DND-41 (cell line): ENCODE data around the gene MUC2.

Source experiments
- ATAC-seq: fragments of 200-7000 bp; cut with Tn5 transposase; 3 replicates; pipeline ENCODE4 v1.9.1; 2021; ENCODE audit warnings: low read depth; ENCODE audit not compliant: insufficient read depth
- DNase-seq: peaks from one replicate; pipeline ENCODE4 v3.0.0-alpha.2; 2020
- H2AFZ ChIP-seq: 2 replicates; pipeline ENCODE4 v1.6.0; 2012; ENCODE audit warnings: low read depth, low read length
- H3K27ac ChIP-seq: 2 replicates; pipeline ENCODE4 v1.5.1; 2012; ENCODE audit warnings: low read length, inconsistent platforms
- H3K27me3 ChIP-seq: fragments of 200-600 bp; sonication (generic); 2 replicates; pipeline ENCODE4 v1.6.0; 2012; ENCODE audit warnings: low read length, mild to moderate bottlenecking, inconsistent platforms; ENCODE audit not compliant: insufficient read depth, poor library complexity
- H3K36me3 ChIP-seq: 2 replicates; pipeline ENCODE4 v1.5.1; 2012; ENCODE audit warnings: low read length, inconsistent platforms; ENCODE audit not compliant: insufficient read depth
- H3K4me1 ChIP-seq: 2 replicates; pipeline ENCODE4 v1.5.1; 2012; ENCODE audit warnings: mild to moderate bottlenecking, low read length; ENCODE audit not compliant: insufficient read depth
- H3K4me2 ChIP-seq: 2 replicates; pipeline ENCODE4 v1.6.0; 2012; ENCODE audit warnings: mild to moderate bottlenecking, moderate library complexity, low read length, inconsistent platforms; ENCODE audit not compliant: insufficient read depth
- H3K4me3 ChIP-seq, 2 experiments: fragments of 200-600 bp in 1 of 2; shearing (Covaris generic) in 1 of 2; 2 replicates each; pipeline ENCODE4 v1.5.1; 2012 to 2016; ENCODE audit warnings: inconsistent platforms in 2 of 2, low read length in 2 of 2, mild to moderate bottlenecking in 2 of 2, low read depth in 1 of 2, moderate library complexity in 1 of 2
- H3K79me2 ChIP-seq: 2 replicates; pipeline ENCODE4 v1.6.0; 2012; ENCODE audit warnings: low read length, inconsistent platforms; ENCODE audit not compliant: insufficient read depth
- H3K9ac ChIP-seq: 2 replicates; pipeline ENCODE4 v1.6.0; 2012; ENCODE audit warnings: low read depth, mild to moderate bottlenecking, inconsistent platforms, low read length, moderate library complexity
- H3K9me3 ChIP-seq: 2 replicates; pipeline ENCODE4 v1.5.1; 2012; ENCODE audit warnings: low read length, moderate library complexity, mild to moderate bottlenecking, inconsistent platforms; ENCODE audit not compliant: insufficient read depth, severe bottlenecking
- H4K20me1 ChIP-seq: 2 replicates; pipeline ENCODE4 v1.6.0; 2012; ENCODE audit warnings: low read length; ENCODE audit not compliant: insufficient read depth
- CTCF ChIP-seq: IDR thresholded peaks from 2 replicates; pipeline ENCODE4 v1.5.1; 2012; ENCODE audit warnings: borderline replicate concordance, low read length, moderate library complexity, mild to moderate bottlenecking; ENCODE audit not compliant: poor library complexity, severe bottlenecking; ENCODE audit errors: extremely low read depth
- EZH2 ChIP-seq: IDR thresholded peaks from 3 replicates; pipeline ENCODE4 v1.6.1; 2012; ENCODE audit warnings: borderline replicate concordance, low read depth, mild to moderate bottlenecking, moderate library complexity, low read length, inconsistent platforms; ENCODE audit not compliant: severe bottlenecking

Gene MUC2

GRCh38 chr11:1102996-1103395 is 28.3 kb downstream of the MUC2 start:
- Histone ChIP-seq H3K79me2 (no peaks in the 10 kb centered on the region), H3K36me3 (no peaks in the 10 kb centered on the region), H3K27ac (no peak overlapping the region), H2AFZ (no peak overlapping the region), H4K20me1 (no peaks in the 10 kb centered on the region), H3K27me3 (no peaks in the 10 kb centered on the region), H3K4me1 (no peaks in the 10 kb centered on the region), H3K4me3 (no peak overlapping the region), H3K9ac (no peak overlapping the region), H3K9me3 (peaks cover 13% of the 10 kb centered on the region), H3K4me2 (no peak overlapping the region)
- ATAC-seq (no peak), DNase-seq (no peak)
- TF ChIP-seq EZH2: no peak
- TF ChIP-seq CTCF: no peak

GRCh38 chr11:1103401-1104360 is 29.0 kb downstream of the MUC2 start:
- Histone ChIP-seq H2AFZ (no peak overlapping the region), H3K9ac (no peak overlapping the region), H4K20me1 (no peaks in the 10 kb centered on the region), H3K36me3 (no peaks in the 10 kb centered on the region), H3K9me3 (peaks cover 13% of the 10 kb centered on the region), H3K4me2 (no peak overlapping the region), H3K4me3 (no peak overlapping the region), H3K27ac (no peak overlapping the region), H3K4me1 (no peaks in the 10 kb centered on the region), H3K27me3 (no peaks in the 10 kb centered on the region), H3K79me2 (no peaks in the 10 kb centered on the region)
- ATAC-seq (no peak), DNase-seq (no peak)
- TF ChIP-seq EZH2 (no peak), CTCF (no peak)

DNA sequence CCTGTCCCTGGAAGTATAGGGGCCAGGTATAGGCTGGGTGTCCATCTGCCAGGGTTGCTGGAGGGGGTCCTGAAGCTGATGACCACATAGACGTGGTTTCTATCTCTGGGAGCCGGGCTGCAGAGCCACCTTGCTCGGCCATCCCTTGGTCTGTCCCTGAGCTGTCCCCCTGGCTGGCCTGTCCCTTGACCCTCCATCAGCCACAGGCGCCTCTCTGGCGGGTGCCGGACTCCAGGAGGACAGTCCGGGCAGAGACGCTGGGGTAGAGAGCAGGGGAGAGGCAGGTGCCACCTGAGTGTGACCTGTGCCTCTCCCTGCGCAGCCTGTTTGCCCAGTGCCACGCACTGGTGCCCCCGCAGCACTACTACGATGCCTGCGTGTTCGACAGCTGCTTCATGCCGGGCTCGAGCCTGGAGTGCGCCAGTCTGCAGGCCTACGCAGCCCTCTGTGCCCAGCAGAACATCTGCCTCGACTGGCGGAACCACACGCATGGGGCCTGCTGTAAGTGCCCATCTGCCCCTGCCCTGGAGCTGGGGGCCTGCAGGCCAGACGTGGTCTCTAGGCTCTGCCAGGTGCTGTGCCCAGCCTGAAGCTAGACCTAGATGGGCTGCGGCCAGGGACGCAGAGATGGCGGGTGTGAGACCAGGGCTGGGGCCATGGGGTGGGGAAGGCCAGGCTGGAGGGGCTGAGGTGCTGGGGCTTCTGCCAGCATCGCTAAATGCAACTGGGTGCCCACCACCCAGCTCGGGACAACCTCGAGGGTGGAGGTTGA is 29.9 kb downstream of the MUC2 start:
- Histone ChIP-seq H3K9me3 (peaks cover 10% of the 10 kb centered on the region), H3K79me2 (no peaks in the 10 kb centered on the region), H3K4me2 (no peak overlapping the region), H3K4me3 (no peak overlapping the region), H4K20me1 (no peaks in the 10 kb centered on the region), H3K36me3 (no peaks in the 10 kb centered on the region), H3K27me3 (no peaks in the 10 kb centered on the region), H3K27ac (no peak overlapping the region), H3K9ac (no peak overlapping the region), H2AFZ (no peak overlapping the region), H3K4me1 (no peaks in the 10 kb centered on the region)
- no peak for TF ChIP-seq CTCF
- TF ChIP-seq EZH2: no peak
- ATAC-seq: no peak
- no peak for DNase-seq
